C4-2B (cell line): ENCODE measurements around the gene SLC25A28.

Source experiments
- CTCF ChIP-seq: fragments of 450-650 bp; conservative IDR thresholded peaks from 2 replicates; pipeline ENCODE4 v1.5.1; 2017; ENCODE audit warnings: mild to moderate bottlenecking
- ZFX ChIP-seq: fragments of 450-650 bp; IDR thresholded peaks from 2 replicates; pipeline ENCODE4 v1.6.1; 2017

- no peak for TF ChIP-seq CTCF
- no peak for TF ChIP-seq ZFX
These were observed 25.0 kb downstream of the SLC25A28 start for GRCh38 chr10:99595236-99595635.
